Caco-2 (cell line): ENCODE data around the gene DLK1. TPM values are rescaled to one million over a fixed set of nuclear protein-coding genes. Genes with fewer than 3 reads are reported as not detected.

ENCODE experiments used
- BruUV-seq: library from RNA; stranded (reverse); fragments of 400-500 nt; replicated peaks from 2 replicates; lab custom pipeline; 2021; lab: Mats Ljungman, UMichigan
- CTCF ChIA-PET: fragments of 300-600 bp; sonication (Branson Sonifier 250); formaldehyde crosslinking; loops from one replicate; lab custom pipeline; 2022; ENCODE audit warnings: antibody characterized with exemption; lab: Charles Lee
- POLR2A ChIA-PET: fragments of 300-600 bp; sonication (Branson Sonifier 250); formaldehyde crosslinking; loops from one replicate; lab custom pipeline; 2022; ENCODE audit warnings: antibody characterized with exemption; lab: Charles Lee
- DNase-seq, 2 experiments: peaks; one replicate each; pipeline versions ENCODE4 v3.0.0 to v3.0.0-alpha.2; 2020 to 2022
- H3K27me3 ChIP-seq: replicated peaks from 2 replicates; pipeline ENCODE4 v1.6.0; 2011; ENCODE audit warnings: low read length; ENCODE audit not compliant: control insufficient read depth, insufficient read depth
- H3K36me3 ChIP-seq: 2 replicates; pipeline ENCODE4 v1.5.1; 2011; ENCODE audit warnings: low read length; ENCODE audit not compliant: control insufficient read depth, insufficient read depth
- H3K4me1 ChIP-seq: fragments of 250-450 bp; sonication (Bioruptor Pico); 2 replicates; pipeline ENCODE4 v1.5.1; 2020; ENCODE audit warnings: mild to moderate bottlenecking
- H3K4me3 ChIP-seq: 2 replicates; pipeline ENCODE4 v1.5.1; 2011; ENCODE audit warnings: low read depth, mild to moderate bottlenecking, control low read depth, low read length
- H3K9me3 ChIP-seq: fragments of 250-450 bp; sonication (Bioruptor Pico); 2 replicates; pipeline ENCODE4 v1.5.1; 2020; ENCODE audit warnings: mild to moderate bottlenecking, moderate library complexity
- H3K27ac Mint-ChIP-seq: one replicate; pipeline ENCODE4 v1.8.0; 2022; ENCODE audit warnings: mixed read lengths; ENCODE audit not compliant: unreplicated experiment
- H3K27me3 Mint-ChIP-seq: one replicate; pipeline ENCODE4 v1.8.0; 2022; ENCODE audit warnings: mixed read lengths; ENCODE audit not compliant: insufficient read depth, unreplicated experiment
- H3K36me3 Mint-ChIP-seq: one replicate; pipeline ENCODE4 v1.8.0; 2022; ENCODE audit warnings: mild to moderate bottlenecking, mixed read lengths; ENCODE audit not compliant: insufficient read depth, unreplicated experiment
- H3K4me1 Mint-ChIP-seq: one replicate; pipeline ENCODE4 v1.8.0; 2022; ENCODE audit warnings: low read depth, mixed read lengths; ENCODE audit not compliant: unreplicated experiment
- H3K4me3 Mint-ChIP-seq: one replicate; pipeline ENCODE4 v1.8.0; 2022; ENCODE audit warnings: mild to moderate bottlenecking, moderate library complexity, mixed read lengths; ENCODE audit not compliant: unreplicated experiment
- H3K9me3 Mint-ChIP-seq: one replicate; pipeline ENCODE4 v1.8.0; 2022; ENCODE audit warnings: mixed read lengths; ENCODE audit not compliant: unreplicated experiment
- CTCF ChIP-seq, 2 experiments: fragments of 200-600 bp in 1 of 2; IDR thresholded peaks; 1 replicate in 1 of 2; 2 replicates in 1 of 2; pipeline versions ENCODE4 v1.5.1 to v1.8.0; 2011 to 2022; ENCODE audit warnings: antibody characterized with exemption in 1 of 2, control low read depth in 1 of 2, inconsistent platforms in 1 of 2, low read depth in 1 of 2, low read length in 1 of 2, mild to moderate bottlenecking in 1 of 2, moderate library complexity in 1 of 2; ENCODE audit not compliant: insufficient read depth in 1 of 2, severe bottlenecking in 1 of 2, unreplicated experiment in 1 of 2
- intact Hi-C: fragments of 100-400 bp; cut with micrococcal nuclease; formaldehyde crosslinking; loops from one replicate; pipeline ENCODE4 v1.10.0; 2022; ENCODE audit not compliant: unreplicated experiment
- total RNA-seq: library from RNA; stranded (reverse); gene quantifications from 2 replicates; pipeline ENCODE4 v1.2.3, GENCODE V29; 2022

Gene DLK1
- total RNA-seq, 1 experiment from 2014 or later = not detected

GRCh38 chr14:100737526-100737925, 10.8 kb downstream of the DLK1 start:
- Mint-ChIP-seq H3K27me3 (peaks cover 3% of the 10 kb centered on the region), H3K36me3 (no peaks in the 10 kb centered on the region), H3K4me3 (no peak overlapping the region), H3K9me3 (no peaks in the 10 kb centered on the region), H3K4me1 (no peaks in the 10 kb centered on the region), H3K27ac (no peak overlapping the region)
- H3K4me1 ChIP-seq = no peaks in the 10 kb centered on the region
- H3K36me3 ChIP-seq = no peaks in the 10 kb centered on the region
- POLR2A ChIA-PET = no interaction called here
- CTCF ChIA-PET = no interaction called here
- no peaks in the 10 kb centered on the region for H3K27me3 ChIP-seq
- no peak for TF ChIP-seq CTCF (IDR thresholded peaks at IDR 0.05; ENCODE audit: insufficient read depth in 1 of 2, low read depth in 1 of 2, low read length in 1 of 2, severe bottlenecking in 1 of 2, unreplicated experiment in 1 of 2)
- intact Hi-C loops = no loop called here
- no peaks in the 10 kb centered on the region for H3K9me3 ChIP-seq
- peak in 1 of 2 experiments; percentile 7 for DNase-seq
- no peak overlapping the region for H3K4me3 ChIP-seq
- no TSS peak for BruUV-seq

GRCh38 chr14:100738269-100738691, 11.6 kb downstream of the DLK1 start:
- no peak overlapping the region for H3K4me3 Mint-ChIP-seq
- ChIA-PET POLR2A (no interaction called here), CTCF (no interaction called here)
- DNase-seq = peak in 1 of 2 experiments; percentile 5
- no peaks in the 10 kb centered on the region for H3K36me3 ChIP-seq
- H3K9me3 ChIP-seq = no peaks in the 10 kb centered on the region
- no peak overlapping the region for H3K4me3 ChIP-seq
- no peaks in the 10 kb centered on the region for H3K9me3 Mint-ChIP-seq
- no peak for TF ChIP-seq CTCF (IDR thresholded peaks at IDR 0.05; ENCODE audit: insufficient read depth in 1 of 2, low read depth in 1 of 2, low read length in 1 of 2, severe bottlenecking in 1 of 2, unreplicated experiment in 1 of 2)
- intact Hi-C loops = no loop called here
- no peaks in the 10 kb centered on the region for H3K27me3 ChIP-seq
- H3K27ac Mint-ChIP-seq = no peak overlapping the region
- no peaks in the 10 kb centered on the region for H3K4me1 ChIP-seq
- H3K4me1 Mint-ChIP-seq = no peaks in the 10 kb centered on the region
- H3K27me3 Mint-ChIP-seq = peaks cover 3% of the 10 kb centered on the region
- no TSS peak for BruUV-seq
- no peaks in the 10 kb centered on the region for H3K36me3 Mint-ChIP-seq

- CTCF ChIA-PET = no interaction called here
- H3K36me3 Mint-ChIP-seq = no peaks in the 10 kb centered on the region
Measured at GRCh38 chr14:100738704-100739131, 12.0 kb downstream of the DLK1 start.

More at GRCh38 chr14:100738704-100739131, 12.0 kb downstream of the DLK1 start:
- Histone ChIP-seq H3K9me3 (no peaks in the 10 kb centered on the region), H3K4me1 (no peaks in the 10 kb centered on the region), H3K27me3 (no peaks in the 10 kb centered on the region), H3K36me3 (no peaks in the 10 kb centered on the region), H3K4me3 (no peak overlapping the region)
- no peak for TF ChIP-seq CTCF (IDR thresholded peaks at IDR 0.05; ENCODE audit: insufficient read depth in 1 of 2, low read depth in 1 of 2, low read length in 1 of 2, severe bottlenecking in 1 of 2, unreplicated experiment in 1 of 2)
- Mint-ChIP-seq H3K27ac (no peak overlapping the region), H3K4me1 (no peaks in the 10 kb centered on the region), H3K27me3 (peaks cover 3% of the 10 kb centered on the region), H3K4me3 (no peak overlapping the region), H3K9me3 (no peaks in the 10 kb centered on the region)
- no TSS peak for BruUV-seq
- intact Hi-C loops = no loop called here
- peak in 1 of 2 experiments; percentile 10 for DNase-seq
- POLR2A ChIA-PET = no interaction called here
